Hair follicular keratinocyte (primary cell): ENCODE measurements around the gene AKAP1. TPM values are rescaled to one million over a fixed set of nuclear protein-coding genes. Genes with fewer than 3 reads are reported as not detected.

Experiments used
- total RNA-seq: library from RNA; depleted of rRNA; stranded (reverse); fragments of >200 nt; gene quantifications from 2 replicates; pipeline ENCODE4 v1.2.3, GENCODE V29; 2015

AKAP1 gene, protein sequence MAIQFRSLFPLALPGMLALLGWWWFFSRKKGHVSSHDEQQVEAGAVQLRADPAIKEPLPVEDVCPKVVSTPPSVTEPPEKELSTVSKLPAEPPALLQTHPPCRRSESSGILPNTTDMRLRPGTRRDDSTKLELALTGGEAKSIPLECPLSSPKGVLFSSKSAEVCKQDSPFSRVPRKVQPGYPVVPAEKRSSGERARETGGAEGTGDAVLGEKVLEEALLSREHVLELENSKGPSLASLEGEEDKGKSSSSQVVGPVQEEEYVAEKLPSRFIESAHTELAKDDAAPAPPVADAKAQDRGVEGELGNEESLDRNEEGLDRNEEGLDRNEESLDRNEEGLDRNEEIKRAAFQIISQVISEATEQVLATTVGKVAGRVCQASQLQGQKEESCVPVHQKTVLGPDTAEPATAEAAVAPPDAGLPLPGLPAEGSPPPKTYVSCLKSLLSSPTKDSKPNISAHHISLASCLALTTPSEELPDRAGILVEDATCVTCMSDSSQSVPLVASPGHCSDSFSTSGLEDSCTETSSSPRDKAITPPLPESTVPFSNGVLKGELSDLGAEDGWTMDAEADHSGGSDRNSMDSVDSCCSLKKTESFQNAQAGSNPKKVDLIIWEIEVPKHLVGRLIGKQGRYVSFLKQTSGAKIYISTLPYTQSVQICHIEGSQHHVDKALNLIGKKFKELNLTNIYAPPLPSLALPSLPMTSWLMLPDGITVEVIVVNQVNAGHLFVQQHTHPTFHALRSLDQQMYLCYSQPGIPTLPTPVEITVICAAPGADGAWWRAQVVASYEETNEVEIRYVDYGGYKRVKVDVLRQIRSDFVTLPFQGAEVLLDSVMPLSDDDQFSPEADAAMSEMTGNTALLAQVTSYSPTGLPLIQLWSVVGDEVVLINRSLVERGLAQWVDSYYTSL
- total RNA-seq, result 22.1 and 27.6 TPM in 2 replicates

DNA sequence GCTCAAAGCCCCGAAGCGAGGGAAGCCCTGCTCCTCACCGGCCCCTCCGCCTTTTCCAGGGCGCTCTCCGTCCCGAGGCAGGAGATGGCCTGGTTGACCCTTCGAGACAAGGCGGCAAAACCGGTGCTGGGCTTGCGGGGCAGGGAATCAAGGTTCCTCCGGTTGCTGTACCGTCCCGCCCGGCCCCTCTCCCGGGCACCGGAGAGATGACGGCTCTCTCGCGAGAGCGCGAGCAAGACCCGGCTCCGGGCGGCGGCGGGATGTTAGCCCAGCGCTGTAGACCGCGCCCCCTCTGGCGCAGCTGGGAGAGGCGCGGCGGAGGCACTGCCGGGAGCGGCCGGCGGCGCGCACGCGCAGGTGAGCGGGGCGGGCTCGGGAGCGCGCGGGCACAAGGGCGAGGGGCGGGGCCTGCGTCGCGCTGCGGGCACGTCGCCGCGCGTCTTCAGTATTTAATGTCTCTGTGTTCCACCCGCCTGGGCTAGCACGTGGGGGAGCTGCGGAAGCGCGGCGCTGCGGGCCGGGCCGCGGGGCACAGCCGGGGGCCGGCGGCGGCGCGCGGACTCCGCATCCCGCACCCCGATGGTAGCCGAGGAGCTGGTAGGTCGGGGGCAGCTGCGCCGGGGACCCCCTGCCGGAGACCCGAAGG lies at the start of gene AKAP1:
Gene AKAP1, plus strand, starts transcription at position 445 of the 646 bp plus-strand sequence. CDS start 20,219 bp downstream, outside the sequence.

Other genes with a start within 250 kb of the AKAP1 start
- 22.0 and 33.2 TPM in 2 replicates for gene TRIM25, start 171.2 kb upstream of the AKAP1 start, total RNA-seq
- 10.8 and 12.6 TPM in 2 replicates for gene COIL, start 124.2 kb upstream of the AKAP1 start, total RNA-seq
- 54.7 and 69.9 TPM in 2 replicates for gene SCPEP1, start 107.1 kb upstream of the AKAP1 start, total RNA-seq
- gene MSI2, start 171.3 kb downstream of the AKAP1 start, total RNA-seq, result 10.2 and 11.2 TPM in 2 replicates